WI38 (cell line): ENCODE results near the gene MAEL.

Experiments
- H3K4me3 ChIP-seq: 2 replicates; pipeline ENCODE4 v1.5.1; 2011; ENCODE audit warnings: low read depth, mild to moderate bottlenecking, control low read depth, low read length
- TF ChIP-seq, protein P1 (sequence below): IDR thresholded peaks from 2 replicates; pipeline ENCODE4 v1.5.1; 2012; ENCODE audit warnings: low read depth, mild to moderate bottlenecking, control low read depth, low read length

The MAEL gene

DNA sequence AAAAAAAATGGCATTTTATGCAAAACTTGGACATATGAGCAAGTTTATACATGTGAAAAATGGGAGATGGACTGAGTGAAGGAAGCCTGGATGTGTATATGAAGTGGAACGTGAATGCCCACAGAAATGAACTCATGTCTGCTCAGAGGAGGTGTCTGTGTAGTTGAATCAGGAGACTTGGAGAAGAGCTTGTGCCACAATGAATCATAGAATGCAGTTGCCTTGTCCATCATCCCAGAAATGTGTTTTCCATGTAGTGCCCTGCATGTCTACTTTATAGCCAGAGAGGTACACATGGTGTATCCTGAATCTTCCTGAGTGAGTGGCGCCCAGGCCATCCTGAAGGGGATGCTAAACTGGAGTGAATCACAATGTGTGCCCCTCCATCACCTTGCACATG is 11.1 kb upstream of the MAEL start:
- H3K4me3 ChIP-seq: no peak overlapping the region
- TF ChIP-seq, protein P1, sequence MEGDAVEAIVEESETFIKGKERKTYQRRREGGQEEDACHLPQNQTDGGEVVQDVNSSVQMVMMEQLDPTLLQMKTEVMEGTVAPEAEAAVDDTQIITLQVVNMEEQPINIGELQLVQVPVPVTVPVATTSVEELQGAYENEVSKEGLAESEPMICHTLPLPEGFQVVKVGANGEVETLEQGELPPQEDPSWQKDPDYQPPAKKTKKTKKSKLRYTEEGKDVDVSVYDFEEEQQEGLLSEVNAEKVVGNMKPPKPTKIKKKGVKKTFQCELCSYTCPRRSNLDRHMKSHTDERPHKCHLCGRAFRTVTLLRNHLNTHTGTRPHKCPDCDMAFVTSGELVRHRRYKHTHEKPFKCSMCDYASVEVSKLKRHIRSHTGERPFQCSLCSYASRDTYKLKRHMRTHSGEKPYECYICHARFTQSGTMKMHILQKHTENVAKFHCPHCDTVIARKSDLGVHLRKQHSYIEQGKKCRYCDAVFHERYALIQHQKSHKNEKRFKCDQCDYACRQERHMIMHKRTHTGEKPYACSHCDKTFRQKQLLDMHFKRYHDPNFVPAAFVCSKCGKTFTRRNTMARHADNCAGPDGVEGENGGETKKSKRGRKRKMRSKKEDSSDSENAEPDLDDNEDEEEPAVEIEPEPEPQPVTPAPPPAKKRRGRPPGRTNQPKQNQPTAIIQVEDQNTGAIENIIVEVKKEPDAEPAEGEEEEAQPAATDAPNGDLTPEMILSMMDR: no peak

DNA sequence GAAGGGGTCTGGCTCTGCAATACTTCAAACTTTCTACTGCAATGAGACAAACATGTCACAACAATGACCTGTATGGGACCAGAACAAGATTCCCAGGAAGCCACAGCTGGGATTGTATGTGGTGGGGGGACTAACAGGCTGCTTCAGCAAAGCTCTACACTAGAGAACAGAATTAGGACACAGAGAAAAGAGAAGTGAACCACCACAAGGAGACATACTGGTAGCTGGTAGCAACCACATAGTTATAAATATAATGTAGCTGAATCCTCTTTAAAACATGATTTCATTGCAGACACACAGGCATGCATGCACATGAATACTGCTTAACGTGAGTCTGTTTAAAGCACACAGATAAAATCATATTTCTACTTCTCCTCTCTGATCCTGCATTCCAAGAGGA is 10.3 kb upstream of the MAEL start:
- TF ChIP-seq, protein P1: no peak
- H3K4me3 ChIP-seq: no peak overlapping the region

DNA sequence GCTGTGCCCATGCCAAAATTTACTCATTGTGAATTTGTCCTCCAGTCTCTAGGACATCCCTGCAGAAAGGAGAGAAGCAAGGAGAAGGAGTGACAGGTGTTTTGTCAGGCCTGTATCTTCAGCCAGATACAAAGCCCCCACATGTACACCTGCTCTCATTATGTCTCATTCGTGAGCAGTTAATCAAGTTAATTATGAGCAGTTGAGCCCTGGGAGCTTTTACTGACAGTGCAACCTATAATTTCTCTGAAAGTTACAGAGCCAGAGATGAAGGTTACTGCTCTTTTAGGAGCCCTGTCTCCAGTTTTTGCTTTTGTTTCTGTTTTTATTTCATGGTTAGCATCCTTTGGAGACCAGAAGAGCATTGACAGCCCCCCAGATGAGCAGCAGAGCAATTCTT is 8.7 kb upstream of the MAEL start:
- TF ChIP-seq, protein P1: no peak
- no peak overlapping the region for H3K4me3 ChIP-seq

DNA sequence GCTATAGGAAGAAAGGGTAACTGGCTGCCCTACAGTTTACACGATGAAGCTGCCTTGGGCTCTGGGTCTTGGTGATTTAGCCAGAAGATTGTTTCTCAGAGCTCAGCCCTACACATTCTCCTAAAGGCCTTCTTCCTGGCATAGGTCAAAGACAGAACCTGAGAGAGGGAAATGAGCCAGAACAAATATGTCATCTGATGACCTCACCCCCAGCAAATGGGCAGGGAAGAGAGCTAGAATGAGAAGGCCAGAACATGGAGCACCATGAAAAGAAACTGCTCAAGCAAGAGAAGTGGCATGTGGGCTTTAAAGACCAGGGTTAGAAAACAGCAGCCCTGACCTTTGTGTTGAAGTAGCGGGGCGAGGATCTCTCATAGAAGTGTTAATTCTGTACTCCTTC is 8.3 kb upstream of the MAEL start:
- TF ChIP-seq, protein P1: no peak
- no peak overlapping the region for H3K4me3 ChIP-seq

DNA sequence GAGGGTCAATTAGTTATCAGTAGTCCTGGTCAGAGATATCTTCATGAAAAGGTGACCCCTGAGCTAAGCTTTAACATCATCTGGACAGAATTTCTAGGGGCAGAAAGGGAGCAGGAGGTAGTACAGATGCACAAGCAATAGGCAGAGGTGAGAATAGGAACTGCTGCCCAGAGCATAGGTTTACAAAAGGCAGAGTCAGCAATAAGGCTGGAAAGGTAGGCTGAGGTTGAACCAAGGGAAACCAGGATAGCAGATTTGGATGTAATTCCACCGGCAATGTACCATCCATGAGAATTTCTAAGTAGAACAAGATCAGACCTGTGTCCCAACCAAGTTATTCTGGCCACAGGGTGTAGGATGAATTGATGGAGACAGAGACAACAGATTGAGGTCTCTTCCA is 7.5 kb upstream of the MAEL start:
- H3K4me3 ChIP-seq: no peak overlapping the region
- TF ChIP-seq, protein P1: no peak

DNA sequence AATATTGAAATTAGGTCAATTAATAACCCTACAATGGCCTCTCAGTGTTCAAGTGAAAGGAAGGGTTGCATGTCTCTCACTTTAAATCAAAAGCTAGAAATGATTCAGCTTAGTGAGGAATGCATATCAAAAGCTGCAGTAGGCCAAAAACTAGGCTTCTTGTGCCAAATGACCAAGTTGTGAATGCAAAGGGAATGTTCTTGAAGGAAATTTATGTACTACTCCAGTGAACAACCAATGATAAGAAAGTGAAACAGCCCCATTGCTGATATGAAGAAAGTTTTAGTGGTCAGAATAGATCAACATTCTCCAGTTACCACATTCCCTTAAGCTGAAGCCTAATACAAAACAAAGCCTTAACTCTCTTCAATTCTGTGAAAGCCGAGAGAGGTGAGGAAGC is 10.0 kb downstream of the MAEL start:
- TF ChIP-seq, protein P1: no peak
- no peak overlapping the region for H3K4me3 ChIP-seq

DNA sequence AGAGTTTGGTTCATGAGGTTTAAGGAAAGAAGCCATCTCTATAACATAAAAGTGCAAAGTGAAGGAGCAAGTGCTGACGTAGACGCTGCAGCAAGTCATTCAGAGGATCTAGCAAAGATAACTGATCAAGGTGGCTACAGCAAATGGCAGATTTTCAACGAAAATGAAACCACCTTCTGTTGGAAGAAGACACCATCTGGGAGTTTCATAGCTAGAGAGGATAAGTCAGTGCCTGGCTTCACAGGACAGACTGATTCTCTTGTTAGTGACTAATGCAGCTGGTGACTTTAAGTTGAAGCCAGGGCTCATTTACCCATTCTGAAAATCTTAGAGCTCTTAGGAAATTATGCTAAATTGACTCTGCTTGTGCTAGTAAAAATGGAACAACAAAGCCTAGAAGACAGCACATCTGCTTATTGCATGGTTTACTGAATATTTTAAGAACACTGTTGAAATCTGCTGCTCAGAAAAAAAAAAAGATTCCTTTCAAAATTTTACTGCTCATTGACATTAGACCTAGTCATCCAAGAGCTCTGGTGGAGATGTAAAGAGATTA is 10.5 kb downstream of the MAEL start:
- H3K4me3 ChIP-seq: no peak overlapping the region
- TF ChIP-seq, protein P1: no peak
